ENCODE measurements around the gene COA1.
A peak's percentile ranks its signal among the peaks of the same experiment; 100 is the strongest.

COA1 gene

DNA sequence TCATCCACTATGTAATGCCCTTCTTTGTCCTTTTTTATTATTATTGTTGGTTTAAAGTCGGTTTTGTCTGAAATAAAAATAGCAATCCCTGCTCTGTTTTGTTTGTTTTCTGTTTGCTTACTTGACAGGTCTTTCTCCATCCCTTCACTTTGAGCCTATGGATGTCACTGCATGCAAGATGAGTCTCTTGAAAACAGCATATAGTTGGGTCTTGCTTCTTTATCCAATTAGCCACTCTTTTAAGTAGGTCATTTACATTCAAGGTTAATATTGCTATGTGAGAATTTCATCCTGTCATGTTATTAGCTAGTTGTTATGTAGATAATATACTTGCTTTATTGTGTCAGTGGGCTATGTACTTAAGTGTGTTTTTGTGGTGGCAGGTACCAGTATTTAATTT lies 25.8 kb downstream of the COA1 start:
- TF ChIP-seq, protein P1, sequence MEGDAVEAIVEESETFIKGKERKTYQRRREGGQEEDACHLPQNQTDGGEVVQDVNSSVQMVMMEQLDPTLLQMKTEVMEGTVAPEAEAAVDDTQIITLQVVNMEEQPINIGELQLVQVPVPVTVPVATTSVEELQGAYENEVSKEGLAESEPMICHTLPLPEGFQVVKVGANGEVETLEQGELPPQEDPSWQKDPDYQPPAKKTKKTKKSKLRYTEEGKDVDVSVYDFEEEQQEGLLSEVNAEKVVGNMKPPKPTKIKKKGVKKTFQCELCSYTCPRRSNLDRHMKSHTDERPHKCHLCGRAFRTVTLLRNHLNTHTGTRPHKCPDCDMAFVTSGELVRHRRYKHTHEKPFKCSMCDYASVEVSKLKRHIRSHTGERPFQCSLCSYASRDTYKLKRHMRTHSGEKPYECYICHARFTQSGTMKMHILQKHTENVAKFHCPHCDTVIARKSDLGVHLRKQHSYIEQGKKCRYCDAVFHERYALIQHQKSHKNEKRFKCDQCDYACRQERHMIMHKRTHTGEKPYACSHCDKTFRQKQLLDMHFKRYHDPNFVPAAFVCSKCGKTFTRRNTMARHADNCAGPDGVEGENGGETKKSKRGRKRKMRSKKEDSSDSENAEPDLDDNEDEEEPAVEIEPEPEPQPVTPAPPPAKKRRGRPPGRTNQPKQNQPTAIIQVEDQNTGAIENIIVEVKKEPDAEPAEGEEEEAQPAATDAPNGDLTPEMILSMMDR (conservative IDR thresholded peaks at IDR 0.05; ENCODE audit: control insufficient read depth, insufficient read depth, low read depth, low read length) = no peak
- no peak overlapping the region for H3K4me3 ChIP-seq (ENCODE audit: control insufficient read depth, low read depth, low read length)
- DNase-seq (ENCODE audit: low read depth) = no peak

DNA sequence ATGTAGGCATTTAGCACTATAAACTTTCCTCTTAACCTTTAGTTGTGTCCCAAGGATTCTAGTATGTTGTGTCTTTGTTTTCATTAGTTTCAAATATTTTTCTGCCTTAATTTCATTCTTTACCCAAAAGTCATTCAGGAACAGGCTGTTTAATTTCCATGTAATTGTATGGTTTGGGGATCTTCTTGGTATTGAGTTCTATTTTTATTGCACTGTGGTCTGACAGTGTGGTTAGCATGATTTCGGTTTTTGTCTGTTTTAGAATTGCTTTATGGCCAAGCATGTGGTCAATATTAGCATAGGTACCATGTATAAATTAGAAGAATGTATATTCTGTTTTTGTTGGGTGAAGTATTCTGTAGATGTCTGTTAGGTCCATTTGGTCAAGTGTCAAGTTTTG lies 26.3 kb downstream of the COA1 start:
- DNase-seq (ENCODE audit: low read depth) = no peak
- TF ChIP-seq, protein P1 (conservative IDR thresholded peaks at IDR 0.05; ENCODE audit: control insufficient read depth, insufficient read depth, low read depth, low read length) = no peak

DNA sequence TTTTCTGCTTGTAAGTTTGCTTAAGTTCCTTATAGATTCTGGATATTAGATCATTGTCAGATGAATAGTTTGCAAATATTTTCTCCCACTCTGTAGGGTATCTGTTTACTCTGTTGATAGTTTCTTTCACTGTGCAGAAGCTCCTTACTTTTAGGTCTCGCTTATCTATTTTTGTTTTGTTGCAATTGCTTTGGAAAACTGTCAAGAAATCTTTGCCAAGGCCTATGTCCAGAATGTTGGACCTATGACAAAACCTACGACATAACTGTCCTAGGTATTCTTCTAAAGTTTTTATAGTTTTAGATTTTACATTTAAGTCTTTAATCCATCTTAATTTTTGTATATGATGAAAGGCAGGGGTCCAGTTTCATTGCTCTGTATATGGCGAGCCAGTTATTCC lies 27.4 kb downstream of the COA1 start:
- TF ChIP-seq, protein P1 (conservative IDR thresholded peaks at IDR 0.05; ENCODE audit: control insufficient read depth, insufficient read depth, low read depth, low read length) = no peak
- no peak overlapping the region for H3K4me3 ChIP-seq (ENCODE audit: control insufficient read depth, low read depth, low read length)
- no peak for DNase-seq (ENCODE audit: low read depth)

More for the DNA sequence above, 26.3 kb downstream of the COA1 start:
- no peak overlapping the region for H3K4me3 ChIP-seq (ENCODE audit: control insufficient read depth, low read depth, low read length)

DNA sequence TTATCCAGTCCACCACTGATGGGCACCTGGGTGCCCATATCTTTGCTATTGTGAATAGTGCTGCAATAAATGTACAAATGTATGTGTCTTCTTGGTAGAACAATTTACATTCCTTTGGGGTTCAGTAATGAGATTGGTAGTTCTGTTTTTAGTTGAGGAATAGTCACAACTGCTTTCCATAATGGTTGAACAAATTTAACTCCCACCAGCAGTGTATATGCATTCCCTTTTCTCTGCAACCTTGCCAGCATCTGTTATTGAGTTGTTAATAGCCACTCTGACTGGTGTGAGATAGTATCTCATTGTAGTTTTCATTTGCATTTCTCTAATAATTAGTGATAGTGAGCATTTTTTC lies 27.8 kb downstream of the COA1 start:
- TF ChIP-seq, protein P1 (conservative IDR thresholded peaks at IDR 0.05; ENCODE audit: control insufficient read depth, insufficient read depth, low read depth, low read length) = no peak
- DNase-seq (ENCODE audit: low read depth) = no peak

DNA sequence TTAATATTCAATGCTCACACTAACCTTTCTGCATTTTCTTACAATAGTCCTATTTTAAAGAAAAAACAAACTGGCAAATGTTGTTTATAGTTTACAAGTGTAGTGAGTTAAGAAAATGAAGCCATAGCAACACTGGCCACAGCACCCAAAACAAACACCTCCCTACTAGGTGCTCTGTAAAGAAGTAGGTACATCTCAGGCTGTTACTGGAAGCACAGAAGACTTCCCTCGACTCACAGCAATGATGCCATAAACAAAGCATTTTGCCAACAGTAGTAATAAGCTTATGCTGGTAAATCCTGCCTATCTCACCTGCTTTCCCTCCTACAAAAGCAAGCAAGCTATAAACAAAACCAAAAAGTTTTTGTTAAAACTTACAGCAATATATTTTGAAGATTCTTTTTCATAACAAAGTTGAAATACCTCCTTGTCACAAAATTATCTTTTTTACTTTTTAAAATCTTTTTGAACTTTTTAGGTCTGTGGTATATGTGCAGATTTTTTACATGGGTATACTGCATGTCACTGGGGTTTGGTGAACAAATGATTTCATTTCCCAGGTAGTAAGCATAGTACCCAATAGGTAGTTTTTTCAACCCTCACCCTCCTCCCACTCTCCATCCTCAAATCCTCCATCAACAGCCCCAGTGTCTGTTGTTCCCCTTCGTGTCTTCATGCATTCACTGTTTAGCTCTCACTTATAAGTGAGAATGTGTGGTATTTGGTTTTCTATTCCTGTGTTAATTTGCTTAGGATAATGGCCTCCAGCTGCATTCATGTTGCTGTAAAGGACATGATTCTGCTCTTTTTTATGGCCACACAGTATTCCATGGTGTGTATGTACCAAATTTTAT lies 28.4 kb downstream of the COA1 start:
- TF ChIP-seq, protein P1 (conservative IDR thresholded peaks at IDR 0.05; ENCODE audit: control insufficient read depth, insufficient read depth, low read depth, low read length) = no peak

More for the DNA sequence above, 27.8 kb downstream of the COA1 start:
- H3K4me3 ChIP-seq (ENCODE audit: control insufficient read depth, low read depth, low read length) = no peak overlapping the region

DNA sequence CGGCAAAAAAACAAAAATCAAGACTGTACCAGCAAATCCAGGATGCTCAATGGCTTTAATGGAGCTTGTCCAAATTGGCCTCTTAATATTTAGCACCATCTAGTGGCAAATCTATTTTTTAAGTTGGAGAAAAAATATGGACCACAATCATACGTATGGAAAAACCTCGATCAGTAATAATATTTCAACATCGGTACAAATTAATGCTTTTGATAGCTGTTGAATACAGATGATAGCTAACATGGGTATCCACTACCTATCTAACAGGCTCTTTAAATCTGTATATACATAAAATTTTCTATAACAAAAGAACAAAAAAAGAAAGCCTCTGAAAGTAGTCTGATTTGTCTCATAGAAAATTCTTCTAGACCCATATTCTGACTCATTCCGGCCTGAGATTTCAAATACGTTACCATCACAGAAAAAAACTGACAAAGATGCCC lies 29.2 kb downstream of the COA1 start:
- TF ChIP-seq, protein P1 (conservative IDR thresholded peaks at IDR 0.05; ENCODE audit: control insufficient read depth, insufficient read depth, low read depth, low read length) = peak; percentile 71
- H3K4me3 ChIP-seq (ENCODE audit: control insufficient read depth, low read depth, low read length) = no peak overlapping the region
- peak; percentile 84 for DNase-seq (ENCODE audit: low read depth)

More for the DNA sequence above, 28.4 kb downstream of the COA1 start:
- H3K4me3 ChIP-seq (ENCODE audit: control insufficient read depth, low read depth, low read length) = no peak overlapping the region
- DNase-seq (ENCODE audit: low read depth) = no peak
